AG10803 (cell line): Measurements from ENCODE around the gene ODAD4.
A peak's percentile ranks its signal among the peaks of the same experiment; 100 is the strongest.

Experiments
- DNase-seq: peaks from one replicate; pipeline ENCODE4 v3.0.0; 2010; ENCODE audit warnings: low read depth
- H3K4me3 ChIP-seq: 2 replicates; pipeline ENCODE4 v1.5.1; 2011; ENCODE audit warnings: mild to moderate bottlenecking, low read length, control low read depth
- TF ChIP-seq, protein P1 (sequence below): conservative IDR thresholded peaks from 2 replicates; pipeline ENCODE4 v1.5.1; 2011; ENCODE audit warnings: mild to moderate bottlenecking, low read length, control low read depth, inconsistent platforms

Gene ODAD4

DNA sequence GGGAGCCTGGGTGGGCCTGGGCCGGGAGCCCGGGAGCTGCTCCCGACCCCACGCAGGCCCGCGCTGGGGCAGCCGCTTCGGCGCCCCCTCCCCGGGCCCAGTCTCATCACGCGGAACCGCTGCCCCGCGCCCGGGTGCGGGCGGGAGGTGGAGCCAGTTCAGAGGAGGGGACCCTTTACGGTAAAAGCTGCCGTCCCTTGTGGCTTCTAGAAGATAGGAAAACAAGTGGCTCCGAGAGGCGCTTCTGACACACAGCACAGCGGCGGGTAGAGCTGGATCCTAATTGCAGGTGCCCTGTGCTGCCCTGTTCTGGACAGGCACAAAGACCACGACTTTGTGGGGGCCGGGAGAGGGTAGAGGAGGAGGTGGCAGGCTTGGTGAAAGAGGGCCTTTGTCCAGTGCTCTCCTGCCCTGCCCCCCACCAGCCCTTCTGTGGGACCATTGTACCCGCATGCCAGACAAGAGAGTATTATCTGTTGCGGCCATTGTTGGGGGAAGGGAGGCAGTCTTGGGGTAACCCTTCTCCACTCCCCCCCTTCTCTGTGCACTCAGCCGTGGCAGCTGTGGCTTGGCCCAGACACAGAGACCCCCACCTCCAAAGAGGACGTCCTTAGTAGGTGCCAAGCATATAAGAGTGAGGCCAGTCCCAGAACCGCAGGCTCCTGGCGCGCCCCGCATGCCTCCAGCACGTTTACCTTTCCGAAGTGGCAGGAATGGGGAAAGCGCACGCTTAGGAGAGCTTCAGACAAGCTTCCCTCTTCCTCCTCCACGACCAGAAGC lies 36.9 kb downstream of the ODAD4 start:
- TF ChIP-seq, protein P1, sequence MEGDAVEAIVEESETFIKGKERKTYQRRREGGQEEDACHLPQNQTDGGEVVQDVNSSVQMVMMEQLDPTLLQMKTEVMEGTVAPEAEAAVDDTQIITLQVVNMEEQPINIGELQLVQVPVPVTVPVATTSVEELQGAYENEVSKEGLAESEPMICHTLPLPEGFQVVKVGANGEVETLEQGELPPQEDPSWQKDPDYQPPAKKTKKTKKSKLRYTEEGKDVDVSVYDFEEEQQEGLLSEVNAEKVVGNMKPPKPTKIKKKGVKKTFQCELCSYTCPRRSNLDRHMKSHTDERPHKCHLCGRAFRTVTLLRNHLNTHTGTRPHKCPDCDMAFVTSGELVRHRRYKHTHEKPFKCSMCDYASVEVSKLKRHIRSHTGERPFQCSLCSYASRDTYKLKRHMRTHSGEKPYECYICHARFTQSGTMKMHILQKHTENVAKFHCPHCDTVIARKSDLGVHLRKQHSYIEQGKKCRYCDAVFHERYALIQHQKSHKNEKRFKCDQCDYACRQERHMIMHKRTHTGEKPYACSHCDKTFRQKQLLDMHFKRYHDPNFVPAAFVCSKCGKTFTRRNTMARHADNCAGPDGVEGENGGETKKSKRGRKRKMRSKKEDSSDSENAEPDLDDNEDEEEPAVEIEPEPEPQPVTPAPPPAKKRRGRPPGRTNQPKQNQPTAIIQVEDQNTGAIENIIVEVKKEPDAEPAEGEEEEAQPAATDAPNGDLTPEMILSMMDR, result no peak
- H3K4me3 ChIP-seq, result peak overlapping the region; percentile 85
- DNase-seq, result no peak

DNA sequence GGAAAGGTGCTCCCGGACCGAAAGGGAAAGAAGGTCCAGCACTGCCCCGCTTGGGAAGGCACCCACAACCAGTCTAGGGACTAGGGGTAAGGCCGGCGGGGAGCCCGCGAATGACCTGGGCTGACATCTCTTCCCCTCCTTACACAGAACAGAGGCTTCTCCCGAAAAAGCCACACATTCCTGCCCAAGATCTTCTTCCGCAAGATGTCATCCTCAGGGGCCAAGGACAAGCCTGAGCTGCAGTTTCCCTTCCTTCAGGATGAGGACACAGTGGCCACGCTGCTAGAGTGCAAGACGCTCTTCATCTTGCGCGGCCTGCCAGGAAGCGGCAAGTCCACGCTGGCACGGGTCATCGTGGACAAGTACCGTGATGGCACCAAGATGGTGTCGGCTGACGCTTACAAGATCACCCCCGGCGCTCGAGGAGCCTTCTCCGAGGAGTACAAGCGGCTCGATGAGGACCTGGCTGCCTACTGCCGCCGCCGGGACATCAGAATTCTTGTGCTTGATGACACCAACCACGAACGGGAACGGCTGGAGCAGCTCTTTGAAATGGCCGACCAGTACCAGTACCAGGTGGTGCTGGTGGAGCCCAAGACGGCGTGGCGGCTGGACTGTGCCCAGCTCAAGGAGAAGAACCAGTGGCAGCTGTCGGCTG lies 37.6 kb downstream of the ODAD4 start:
- no peak for DNase-seq
- H3K4me3 ChIP-seq, result peak overlapping the region; percentile 85
- TF ChIP-seq, protein P1, result no peak

DNA sequence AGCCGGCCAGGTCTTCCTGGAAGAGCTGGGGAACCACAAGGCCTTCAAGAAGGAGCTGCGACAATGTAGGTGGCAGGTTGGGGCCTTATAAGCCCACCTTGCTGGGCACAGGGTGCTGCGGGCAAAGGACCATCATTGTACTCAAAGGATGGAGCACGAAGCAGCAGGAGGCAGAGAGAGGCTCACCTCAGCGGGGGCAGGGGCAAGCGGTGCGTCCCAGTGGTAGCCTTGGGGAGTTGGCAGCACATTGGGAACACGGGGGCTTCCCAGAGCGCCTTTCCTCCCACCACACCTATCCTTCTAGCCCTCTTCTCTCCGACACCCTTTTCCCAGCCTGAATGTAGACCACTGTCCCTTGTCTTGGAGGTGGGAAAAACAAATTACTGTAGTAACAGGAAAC lies 38.3 kb downstream of the ODAD4 start:
- TF ChIP-seq, protein P1, result no peak
- H3K4me3 ChIP-seq, result no peak overlapping the region
- DNase-seq, result no peak

DNA sequence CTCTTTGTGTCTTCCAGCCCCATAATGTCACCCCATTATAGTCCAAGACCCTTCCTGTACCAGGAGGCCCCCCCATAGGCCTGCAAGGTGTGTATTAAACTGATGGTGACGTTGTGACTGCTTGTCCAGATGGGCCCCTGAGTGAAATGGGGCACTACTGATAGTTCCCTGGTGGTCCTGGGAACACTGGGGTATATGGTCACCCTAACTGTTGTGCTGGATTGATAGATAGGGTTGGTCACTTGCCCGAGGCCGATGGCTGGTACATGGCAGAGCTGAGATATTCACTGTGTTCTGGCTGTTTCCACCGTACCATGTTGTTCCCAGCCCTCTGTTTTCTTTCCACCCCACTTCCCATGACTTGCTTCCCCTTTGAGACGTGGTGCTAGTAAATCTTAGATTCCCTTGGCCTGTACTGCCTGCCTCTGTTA lies 40.5 kb downstream of the ODAD4 start:
- TF ChIP-seq, protein P1, result no peak

DNA sequence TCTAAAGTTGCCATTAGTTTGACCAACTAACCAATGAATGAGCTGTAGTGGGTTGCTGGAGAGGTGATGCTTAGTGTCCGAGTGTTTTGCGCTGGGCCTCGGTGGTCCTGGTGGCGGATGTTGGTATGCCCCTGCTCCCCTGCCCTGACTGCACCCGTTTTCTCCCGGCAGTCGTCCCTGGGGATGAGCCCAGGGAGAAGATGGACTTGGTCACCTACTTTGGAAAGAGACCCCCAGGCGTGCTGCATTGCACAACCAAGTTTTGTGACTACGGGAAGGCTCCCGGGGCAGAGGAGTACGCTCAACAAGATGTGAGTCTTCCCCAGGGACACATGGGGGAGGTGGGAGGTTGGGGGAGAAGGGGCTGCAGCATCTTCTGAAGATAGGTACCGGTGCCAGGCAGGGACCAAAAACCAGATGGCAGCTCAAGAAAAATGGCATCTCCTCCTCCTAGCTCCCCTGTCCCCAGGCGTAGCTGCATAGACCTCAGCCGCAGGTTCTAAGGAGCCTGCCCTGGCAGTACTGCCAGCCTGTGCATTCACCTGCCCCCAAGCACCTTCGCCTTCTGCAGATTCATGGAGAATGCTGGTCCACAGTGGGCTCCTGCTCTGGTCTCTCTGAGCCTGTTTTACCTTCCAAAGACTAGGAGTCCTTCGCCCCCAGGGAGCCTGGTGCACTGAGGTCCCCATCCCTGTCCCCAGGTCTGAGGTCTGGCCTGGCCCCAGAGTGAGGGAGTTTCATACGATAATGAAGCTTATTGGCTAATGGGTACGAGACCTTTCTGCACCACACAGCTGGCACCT lies 41.5 kb downstream of the ODAD4 start:
- no peak overlapping the region for H3K4me3 ChIP-seq
- DNase-seq, result no peak
- TF ChIP-seq, protein P1, result no peak

More for the DNA sequence above, 40.5 kb downstream of the ODAD4 start:
- no peak overlapping the region for H3K4me3 ChIP-seq
- no peak for DNase-seq

DNA sequence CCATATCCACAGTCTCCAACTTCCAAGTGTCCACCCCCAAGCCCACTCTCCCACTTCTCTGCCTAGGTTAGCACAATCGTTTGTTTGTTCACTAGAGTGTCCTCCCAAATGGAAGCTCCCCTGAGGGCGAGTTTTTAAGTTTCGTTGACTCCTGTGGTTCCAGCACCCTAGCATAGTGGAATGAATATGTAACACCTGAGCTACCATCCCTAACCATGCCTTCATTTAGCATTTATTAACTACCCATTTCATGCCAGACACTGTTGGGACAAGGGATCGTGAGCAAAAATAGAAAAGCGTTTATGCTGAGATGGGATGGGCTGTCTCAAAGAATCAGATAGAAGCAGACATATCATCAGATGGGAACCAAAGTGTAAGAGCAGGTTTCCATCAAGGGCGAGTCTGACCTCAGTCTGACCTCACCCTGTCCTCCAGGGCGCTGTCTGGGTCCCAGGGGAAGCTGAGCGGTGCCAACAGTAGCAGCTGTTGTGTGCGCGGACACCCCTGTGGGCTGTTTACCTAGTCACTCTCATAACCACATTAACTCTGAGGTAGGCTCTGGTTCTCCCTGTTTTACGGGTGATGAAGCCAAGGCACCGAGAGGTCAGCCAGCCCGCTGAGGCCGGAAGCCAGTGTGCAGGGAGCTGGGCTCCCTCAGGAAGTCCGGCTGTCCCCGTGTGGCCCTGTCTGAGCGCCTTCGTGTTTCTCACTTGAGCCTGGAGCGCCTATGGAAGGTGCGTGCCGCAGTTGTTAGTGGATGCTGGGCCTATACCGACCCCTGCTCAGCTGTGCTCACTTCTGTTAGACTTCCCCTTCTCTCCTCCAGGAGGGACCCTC lies 42.4 kb downstream of the ODAD4 start:
- TF ChIP-seq, protein P1, result no peak
- DNase-seq, result no peak
- no peak overlapping the region for H3K4me3 ChIP-seq
